ENCODE results near the gene OR52E4. TPM values are rescaled to one million over a fixed set of nuclear protein-coding genes. Genes with fewer than 3 reads are reported as not detected.

OR52E4 gene
- total and polyA plus RNA-seq, 2 of the 4 experiments (the other 2 are of a cell fraction) = not detected

- H3K79me1 ChIP-seq (ENCODE audit: low read depth in 1 of 2, low read length in 2 of 2) = no peaks in the 10 kb centered on the region
- no peak overlapping the region for H3K56ac ChIP-seq (ENCODE audit: extremely low read depth, insufficient read depth, low read length)
- H2BK20ac ChIP-seq (ENCODE audit: low read depth, low read length) = no peak overlapping the region
- WGBS, 2 experiments (ENCODE audit: extremely low coverage in 2 of 2, insufficient read length in 1 of 2) = no CpG with 5 or more reads among the region's 2 CpGs
- H2AFZ ChIP-seq (replicated peaks; ENCODE audit: low read length, poor library complexity) = no peak overlapping the region
- H3K36me3 ChIP-seq (ENCODE audit: control insufficient read depth, insufficient read depth, low read length) = no peaks in the 10 kb centered on the region
- no peak overlapping the region for H3K4me3 ChIP-seq (ENCODE audit: insufficient read depth, low read depth, low read length)
- H3K4me2 ChIP-seq (ENCODE audit: low read depth, low read length) = no peak overlapping the region
- intact Hi-C loops (cut with micrococcal nuclease) (no loop called here), in situ Hi-C loops (cut with MboI; ENCODE audit: low sequenced_read_pairs) (no loop called here), dilution Hi-C loops (cut with HindIII; ENCODE audit: low sequenced_read_pairs, unreplicated experiment) (no loop called here)
- ATAC-seq (ENCODE audit: low read depth) = no peak
- no peak overlapping the region for H2BK5ac ChIP-seq (ENCODE audit: low read depth, low read length, poor library complexity, severe bottlenecking)
- no peak for DNase-seq
- CTCF ChIA-PET = no interaction called here
- no peak overlapping the region for H2BK120ac ChIP-seq (ENCODE audit: low read depth, low read length)
- H3K4ac ChIP-seq (ENCODE audit: low read depth, low read length) = no peak overlapping the region
- no peak for TF ChIP-seq BHLHE40 (IDR thresholded peaks at IDR 0.05; ENCODE audit: low read depth, low read length)
- TF ChIP-seq MAFK (IDR thresholded peaks at IDR 0.05; ENCODE audit: low read depth, low read length) = no peak
- no peak for TF ChIP-seq CEBPB (IDR thresholded peaks at IDR 0.05; ENCODE audit: low read depth, low read length)
- no peak overlapping the region for H4K91ac ChIP-seq (ENCODE audit: insufficient read depth, low read depth, low read length)
- no peak overlapping the region for H4K8ac ChIP-seq (ENCODE audit: low read depth in 2 of 2, low read length in 2 of 2)
- no peak overlapping the region for H3K18ac ChIP-seq (ENCODE audit: low read depth, low read length)
- no peak overlapping the region for H4K5ac ChIP-seq (ENCODE audit: low read depth, low read length)
- no peak overlapping the region for H2AK9ac ChIP-seq (replicated peaks; ENCODE audit: low read depth, low read length, poor library complexity)
- H3K27ac ChIP-seq (ENCODE audit: insufficient read depth, low read length) = no peak overlapping the region
- no peak overlapping the region for H3K9ac ChIP-seq (ENCODE audit: low read depth, low read length)
- H3K23ac ChIP-seq (ENCODE audit: low read depth, low read length) = no peak overlapping the region
- H3K27me3 ChIP-seq (ENCODE audit: control insufficient read depth, insufficient read depth, low read length) = no peaks in the 10 kb centered on the region
- BruUV-seq (replicated peaks) = no TSS peak
- H3K9me1 ChIP-seq (ENCODE audit: insufficient read depth, low read length) = no peaks in the 10 kb centered on the region
- no peaks in the 10 kb centered on the region for H3K4me1 ChIP-seq (ENCODE audit: control insufficient read depth, insufficient read depth, low read length)
- no peak overlapping the region for H3K14ac ChIP-seq (replicated peaks; ENCODE audit: low read depth, low read length)
- POLR2A ChIA-PET (ENCODE audit: unreplicated experiment) = no interaction called here
- no peak overlapping the region for H2BK15ac ChIP-seq (ENCODE audit: low read depth, low read length)
- H4K20me1 ChIP-seq (ENCODE audit: insufficient read depth, low read length) = no peaks in the 10 kb centered on the region
- no peak overlapping the region for H2AK5ac ChIP-seq (ENCODE audit: low read depth, low read length)
- H3K9me3 ChIP-seq (ENCODE audit: control insufficient read depth, insufficient read depth, low read length) = peaks cover 11% of the 10 kb centered on the region
Observed at GRCh38 chr11:5922749-5923426, 42.5 kb downstream of the OR52E4 start.

Data from IMR-90 (cell line).